WTC11 (cell line): ENCODE data around the gene FILIP1L. TPM values are rescaled to one million over a fixed set of nuclear protein-coding genes. Genes with fewer than 3 reads are reported as not detected.

Source experiments
- ATAC-seq: fragments of 200-7000 bp; cut with Tn5 transposase; 2 replicates; pipeline ENCODE4 v1.10.0; 2021; ENCODE audit warnings: mild to moderate bottlenecking, moderate library complexity
- CTCF ChIA-PET: fragments of 300-600 bp; sonication (Branson Sonifier 250); formaldehyde crosslinking; loops from one replicate; lab custom pipeline; 2021; ENCODE audit warnings: antibody characterized with exemption; lab: Charles Lee
- POLR2A ChIA-PET: fragments of 350-600 bp; sonication (Branson Sonifier 250); formaldehyde crosslinking; loops from one replicate; lab custom pipeline; 2021; ENCODE audit warnings: antibody characterized with exemption; lab: Charles Lee
- DNase-seq: peaks from one replicate; pipeline ENCODE4 v3.0.0; 2021; ENCODE audit warnings: low spot score
- H3K27ac Mint-ChIP-seq: 2 replicates; pipeline ENCODE4 v1.8.0; 2021; ENCODE audit warnings: mixed read lengths
- H3K27me3 Mint-ChIP-seq: 2 replicates; pipeline ENCODE4 v1.8.0; 2021; ENCODE audit warnings: low read depth, mild to moderate bottlenecking, moderate library complexity, mixed read lengths
- H3K36me3 Mint-ChIP-seq: 2 replicates; pipeline ENCODE4 v1.8.0; 2021; ENCODE audit warnings: mixed read lengths
- H3K4me1 Mint-ChIP-seq: 2 replicates; pipeline ENCODE4 v1.8.0; 2022; ENCODE audit warnings: mixed read lengths
- H3K4me3 Mint-ChIP-seq: 2 replicates; pipeline ENCODE4 v1.8.0; 2021; ENCODE audit warnings: mild to moderate bottlenecking, moderate library complexity, mixed read lengths
- H3K9me3 Mint-ChIP-seq: 2 replicates; pipeline ENCODE4 v1.8.0; 2021; ENCODE audit warnings: mixed read lengths
- ARID4B ChIP-seq: sonication (generic); formaldehyde crosslinking; IDR thresholded peaks from 2 replicates; pipeline ENCODE4 v1.8.0; 2023; ENCODE audit warnings: missing genetic modification reagents, mild to moderate bottlenecking, borderline replicate concordance
- CREB1 ChIP-seq: sonication (generic); formaldehyde crosslinking; IDR thresholded peaks from 2 replicates; pipeline ENCODE4 v1.8.0; 2023; ENCODE audit warnings: mild to moderate bottlenecking, missing genetic modification reagents
- CREM ChIP-seq: sonication (generic); formaldehyde crosslinking; IDR thresholded peaks from 2 replicates; pipeline ENCODE4 v1.8.1; 2022; ENCODE audit warnings: mild to moderate bottlenecking, missing genetic modification reagents, moderate library complexity
- E2F4 ChIP-seq: sonication (generic); formaldehyde crosslinking; IDR thresholded peaks from 2 replicates; pipeline ENCODE4 v1.8.1; 2022; ENCODE audit warnings: low read depth, mild to moderate bottlenecking, moderate library complexity, missing genetic modification reagents, borderline replicate concordance
- FOXK1 ChIP-seq: sonication (generic); formaldehyde crosslinking; IDR thresholded peaks from 2 replicates; pipeline ENCODE4 v1.8.0; 2022; ENCODE audit warnings: mild to moderate bottlenecking, moderate library complexity, missing genetic modification reagents
- GABPB1 ChIP-seq: sonication (generic); formaldehyde crosslinking; IDR thresholded peaks from 2 replicates; pipeline ENCODE4 v1.8.1; 2023; ENCODE audit warnings: mild to moderate bottlenecking, missing genetic modification reagents
- HMGXB4 ChIP-seq: sonication (generic); formaldehyde crosslinking; IDR thresholded peaks from 2 replicates; pipeline ENCODE4 v1.8.1; 2023; ENCODE audit warnings: mild to moderate bottlenecking, moderate library complexity, missing genetic modification reagents
- JAZF1 ChIP-seq: fragments of 250-450 bp; sonication (Bioruptor Pico); IDR thresholded peaks from 2 replicates; pipeline ENCODE4 v1.9.0; 2021; ENCODE audit warnings: moderate library complexity, mild to moderate bottlenecking, inconsistent platforms
- MXD4 ChIP-seq: fragments of 250-450 bp; sonication (Bioruptor Pico); IDR thresholded peaks from 2 replicates; pipeline ENCODE4 v1.8.0; 2021; ENCODE audit warnings: mild to moderate bottlenecking, moderate library complexity, borderline replicate concordance
- NFATC4 ChIP-seq: fragments of 250-450 bp; sonication (Bioruptor Pico); IDR thresholded peaks from 2 replicates; pipeline ENCODE4 v1.9.0; 2021; ENCODE audit warnings: mild to moderate bottlenecking
- NFE2L1 ChIP-seq: sonication (generic); formaldehyde crosslinking; IDR thresholded peaks from 2 replicates; pipeline ENCODE4 v1.8.1; 2023; ENCODE audit warnings: missing genetic modification reagents
- NR1H2 ChIP-seq: sonication (generic); formaldehyde crosslinking; IDR thresholded peaks from 2 replicates; pipeline ENCODE4 v1.9.0; 2021; ENCODE audit warnings: mild to moderate bottlenecking, moderate library complexity, missing genetic modification reagents
- SMAD4 ChIP-seq: sonication (generic); formaldehyde crosslinking; IDR thresholded peaks from 2 replicates; pipeline ENCODE4 v1.8.0; 2022; ENCODE audit warnings: mild to moderate bottlenecking, missing genetic modification reagents
- TEAD4 ChIP-seq: sonication (generic); formaldehyde crosslinking; IDR thresholded peaks from 2 replicates; pipeline ENCODE4 v1.8.0; 2022; ENCODE audit warnings: mild to moderate bottlenecking, missing genetic modification reagents
- ZNF138 ChIP-seq: sonication (generic); formaldehyde crosslinking; conservative IDR thresholded peaks from 2 replicates; pipeline ENCODE4 v1.8.1; 2022; ENCODE audit warnings: mild to moderate bottlenecking, moderate library complexity, missing genetic modification reagents
- ZNF232 ChIP-seq: sonication (generic); formaldehyde crosslinking; IDR thresholded peaks from 2 replicates; pipeline ENCODE4 v1.8.0; 2022; ENCODE audit warnings: mild to moderate bottlenecking, missing genetic modification reagents
- ZNF263 ChIP-seq: sonication (generic); formaldehyde crosslinking; IDR thresholded peaks from 2 replicates; pipeline ENCODE4 v1.8.1; 2022; ENCODE audit warnings: low read depth, mild to moderate bottlenecking, moderate library complexity, missing genetic modification reagents
- total RNA-seq: library from RNA; stranded (reverse); gene quantifications from 3 replicates; pipeline ENCODE4 v1.2.3, GENCODE V29; 2021

Gene FILIP1L
- total RNA-seq, 1 experiment from 2014 or later = 0.17 TPM

- H3K27me3 Mint-ChIP-seq = no peaks in the 10 kb centered on the region
- ATAC-seq (no peak), DNase-seq (no peak)
- TF ChIP-seq ARID4B (CRISPR knock-in tag) (no peak), NFATC4 (CRISPR knock-in tag) (no peak)
- H3K36me3 Mint-ChIP-seq = peaks cover 3% of the 10 kb centered on the region; the same call in 1 of the 2 replicates
- CTCF ChIA-PET = no interaction called here
- POLR2A ChIA-PET = no interaction called here
- no peaks in the 10 kb centered on the region for H3K4me1 Mint-ChIP-seq
- peaks cover 3% of the 10 kb centered on the region; the same call in 1 of the 2 replicates for H3K9me3 Mint-ChIP-seq
- H3K27ac Mint-ChIP-seq = peak overlapping the region; percentile 24; the same call in 1 of the 2 replicates
- H3K4me3 Mint-ChIP-seq = no peak overlapping the region
Observed at GRCh38 chr3:100113723-100114412, 433 bp downstream of the FILIP1L start.

- TF ChIP-seq ZNF232 (CRISPR knock-in tag) (no peak), FOXK1 (CRISPR knock-in tag) (no peak), SMAD4 (CRISPR knock-in tag) (no peak), TEAD4 (CRISPR knock-in tag) (no peak), NR1H2 (no peak), MXD4 (no peak), NFE2L1 (CRISPR knock-in tag) (no peak), CREB1 (CRISPR knock-in tag) (no peak), E2F4 (CRISPR knock-in tag) (no peak), ZNF263 (no peak), HMGXB4 (CRISPR knock-in tag) (no peak), CREM (CRISPR knock-in tag) (no peak), ZNF138 (CRISPR knock-in tag) (no peak), JAZF1 (CRISPR knock-in tag) (no peak), GABPB1 (CRISPR knock-in tag) (no peak)
- Mint-ChIP-seq H3K27me3 (no peaks in the 10 kb centered on the region), H3K4me1 (no peaks in the 10 kb centered on the region), H3K27ac (no peak overlapping the region), H3K36me3 (peaks cover 3% of the 10 kb centered on the region; the same call in 1 of the 2 replicates), H3K9me3 (peaks cover 3% of the 10 kb centered on the region; the same call in 1 of the 2 replicates), H3K4me3 (no peak overlapping the region)
- ATAC-seq (no peak), DNase-seq (no peak)
- POLR2A ChIA-PET = no interaction called here
- CTCF ChIA-PET = no interaction called here
Observed at GRCh38 chr3:100111728-100112127, 2.6 kb downstream of the FILIP1L start.
